Measurements from ENCODE around the gene UVRAG. TPM values are rescaled to one million over a fixed set of nuclear protein-coding genes. Genes with fewer than 3 reads are reported as not detected.

The UVRAG gene
- total and polyA plus RNA-seq, 2 of the 13 experiments (the other 11 are each of a cell fraction or from before 2014, with no cell fraction given) = 9.7 to 17.3 TPM

DNA sequence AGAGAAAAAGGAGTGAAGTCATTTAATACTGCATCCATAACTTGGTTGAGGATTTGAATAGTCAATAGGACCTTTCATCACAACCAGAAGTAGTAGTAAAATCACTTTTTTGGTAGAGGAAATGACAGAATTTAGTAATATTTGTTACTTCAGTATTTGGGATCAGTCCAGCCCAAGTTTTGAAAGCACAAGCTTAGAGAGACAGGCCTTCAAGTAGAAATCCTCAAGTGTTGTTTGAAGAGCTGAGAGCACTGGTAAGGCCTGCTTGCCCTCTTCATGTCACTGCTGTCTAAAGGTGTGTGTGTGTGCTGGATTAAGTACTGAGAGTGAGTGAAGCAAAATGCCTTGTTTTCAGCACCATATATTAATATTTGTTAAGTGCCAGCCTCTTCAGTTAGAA, 254.0 kb downstream of the UVRAG start (continued):
- TF ChIP-seq, protein P1, sequence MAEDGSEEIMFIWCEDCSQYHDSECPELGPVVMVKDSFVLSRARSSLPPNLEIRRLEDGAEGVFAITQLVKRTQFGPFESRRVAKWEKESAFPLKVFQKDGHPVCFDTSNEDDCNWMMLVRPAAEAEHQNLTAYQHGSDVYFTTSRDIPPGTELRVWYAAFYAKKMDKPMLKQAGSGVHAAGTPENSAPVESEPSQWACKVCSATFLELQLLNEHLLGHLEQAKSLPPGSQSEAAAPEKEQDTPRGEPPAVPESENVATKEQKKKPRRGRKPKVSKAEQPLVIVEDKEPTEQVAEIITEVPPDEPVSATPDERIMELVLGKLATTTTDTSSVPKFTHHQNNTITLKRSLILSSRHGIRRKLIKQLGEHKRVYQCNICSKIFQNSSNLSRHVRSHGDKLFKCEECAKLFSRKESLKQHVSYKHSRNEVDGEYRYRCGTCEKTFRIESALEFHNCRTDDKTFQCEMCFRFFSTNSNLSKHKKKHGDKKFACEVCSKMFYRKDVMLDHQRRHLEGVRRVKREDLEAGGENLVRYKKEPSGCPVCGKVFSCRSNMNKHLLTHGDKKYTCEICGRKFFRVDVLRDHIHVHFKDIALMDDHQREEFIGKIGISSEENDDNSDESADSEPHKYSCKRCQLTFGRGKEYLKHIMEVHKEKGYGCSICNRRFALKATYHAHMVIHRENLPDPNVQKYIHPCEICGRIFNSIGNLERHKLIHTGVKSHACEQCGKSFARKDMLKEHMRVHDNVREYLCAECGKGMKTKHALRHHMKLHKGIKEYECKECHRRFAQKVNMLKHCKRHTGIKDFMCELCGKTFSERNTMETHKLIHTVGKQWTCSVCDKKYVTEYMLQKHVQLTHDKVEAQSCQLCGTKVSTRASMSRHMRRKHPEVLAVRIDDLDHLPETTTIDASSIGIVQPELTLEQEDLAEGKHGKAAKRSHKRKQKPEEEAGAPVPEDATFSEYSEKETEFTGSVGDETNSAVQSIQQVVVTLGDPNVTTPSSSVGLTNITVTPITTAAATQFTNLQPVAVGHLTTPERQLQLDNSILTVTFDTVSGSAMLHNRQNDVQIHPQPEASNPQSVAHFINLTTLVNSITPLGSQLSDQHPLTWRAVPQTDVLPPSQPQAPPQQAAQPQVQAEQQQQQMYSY (CRISPR knock-in tag; IDR thresholded peaks at IDR 0.05) = no peak
- TF ChIP-seq ZNF75D (CRISPR knock-in tag; IDR thresholded peaks at IDR 0.05; ENCODE audit: borderline replicate concordance) = no peak
- no peak for TF ChIP-seq ZNF318 (CRISPR knock-in tag; IDR thresholded peaks at IDR 0.05)
- TF ChIP-seq RARG (CRISPR knock-in tag; IDR thresholded peaks at IDR 0.05; ENCODE audit: low read depth) = no peak
- TF ChIP-seq ZFP91 (CRISPR knock-in tag; IDR thresholded peaks at IDR 0.05; ENCODE audit: borderline replicate concordance) = no peak

Data from HepG2 (cell line).